Trophoblast cell (in vitro differentiated cells and primary cell): Measurements from ENCODE around the gene NRXN3.

Experiments used
- DNase-seq, 2 donors: peaks; one replicate each; pipeline ENCODE4 v3.0.0-alpha.2; 2016
- H2AFZ ChIP-seq: 2 replicates; pipeline ENCODE4 v1.6.1; 2013; ENCODE audit warnings: low read length, moderate library complexity, mild to moderate bottlenecking; ENCODE audit not compliant: insufficient read depth, poor library complexity
- H2AK5ac ChIP-seq: 2 replicates; pipeline ENCODE4 v1.6.1; 2013; ENCODE audit warnings: mild to moderate bottlenecking, low read length
- H2BK120ac ChIP-seq: 2 replicates; pipeline ENCODE4 v1.6.1; 2013; ENCODE audit warnings: low read length, mild to moderate bottlenecking, moderate library complexity; ENCODE audit not compliant: insufficient read depth, poor library complexity
- H2BK12ac ChIP-seq: 2 replicates; pipeline ENCODE4 v1.6.1; 2013; ENCODE audit warnings: mild to moderate bottlenecking, low read length, moderate library complexity
- H2BK5ac ChIP-seq: 2 replicates; pipeline ENCODE4 v1.6.1; 2013; ENCODE audit warnings: low read length, low read depth, moderate library complexity, mild to moderate bottlenecking; ENCODE audit not compliant: poor library complexity
- H3K14ac ChIP-seq: 2 replicates; pipeline ENCODE4 v1.6.1; 2013; ENCODE audit warnings: mild to moderate bottlenecking, low read length
- H3K18ac ChIP-seq: 2 replicates; pipeline ENCODE4 v1.6.1; 2013; ENCODE audit warnings: mild to moderate bottlenecking, low read length
- H3K23ac ChIP-seq: 2 replicates; pipeline ENCODE4 v1.6.1; 2013; ENCODE audit warnings: low read length
- H3K27ac ChIP-seq: 2 replicates; pipeline ENCODE4 v1.5.1; 2013; ENCODE audit warnings: low read depth, mild to moderate bottlenecking, inconsistent platforms, low read length, moderate library complexity
- H3K27me3 ChIP-seq: 2 replicates; pipeline ENCODE4 v1.6.1; 2013; ENCODE audit warnings: inconsistent platforms, mild to moderate bottlenecking, low read length, moderate library complexity; ENCODE audit not compliant: insufficient read depth
- H3K36me3 ChIP-seq, 2 experiments: 1 replicate in 1 of 2; 2 replicates in 1 of 2; pipeline ENCODE4 v1.6.1; 2013; ENCODE audit warnings: low read length in 2 of 2, mild to moderate bottlenecking in 2 of 2, moderate library complexity in 1 of 2; ENCODE audit not compliant: insufficient read depth in 2 of 2, control insufficient read depth in 1 of 2
- H3K4ac ChIP-seq: 2 replicates; pipeline ENCODE4 v1.6.1; 2013; ENCODE audit warnings: low read depth, mild to moderate bottlenecking, low read length, moderate library complexity
- H3K4me1 ChIP-seq, 2 experiments: 1 replicate in 1 of 2; 2 replicates in 1 of 2; pipeline ENCODE4 v1.6.1; 2013; ENCODE audit warnings: low read length in 2 of 2, mild to moderate bottlenecking in 2 of 2, moderate library complexity in 1 of 2; ENCODE audit not compliant: insufficient read depth in 2 of 2, control insufficient read depth in 1 of 2
- H3K4me2 ChIP-seq: 2 replicates; pipeline ENCODE4 v1.6.1; 2013; ENCODE audit warnings: inconsistent platforms, mild to moderate bottlenecking, low read length, moderate library complexity
- H3K4me3 ChIP-seq: 2 replicates; pipeline ENCODE4 v1.5.1; 2013; ENCODE audit warnings: mild to moderate bottlenecking, low read depth, low read length, inconsistent platforms
- H3K79me1 ChIP-seq: one replicate; pipeline ENCODE4 v1.6.1; 2013; ENCODE audit warnings: low read length
- H3K79me2 ChIP-seq: 2 replicates; pipeline ENCODE4 v1.6.1; 2013; ENCODE audit warnings: low read length, mild to moderate bottlenecking; ENCODE audit not compliant: control insufficient read depth, insufficient read depth, poor library complexity
- H3K9ac ChIP-seq: 2 replicates; pipeline ENCODE4 v1.6.1; 2013; ENCODE audit warnings: mild to moderate bottlenecking, low read length
- H3K9me3 ChIP-seq: 2 replicates; pipeline ENCODE4 v1.6.1; 2013; ENCODE audit warnings: low read depth, mild to moderate bottlenecking, control low read depth, inconsistent platforms, low read length; ENCODE audit not compliant: insufficient read depth
- H4K12ac ChIP-seq: 2 replicates; pipeline ENCODE4 v1.6.1; 2013; ENCODE audit warnings: low read depth, mild to moderate bottlenecking, low read length, moderate library complexity
- H4K8ac ChIP-seq: 2 replicates; pipeline ENCODE4 v1.6.1; 2013; ENCODE audit warnings: low read depth, mild to moderate bottlenecking, low read length, moderate library complexity
- H4K91ac ChIP-seq: one replicate; pipeline ENCODE4 v1.6.1; 2013; ENCODE audit warnings: low read depth, mild to moderate bottlenecking, low read length, moderate library complexity
- WGBS: extraction: QIAGEN DNeasy Blood & Tissue Kit; methylation state at CpG from one replicate; pipeline ENCODE4 v1.1.7; 2013; ENCODE audit warnings: missing lambda C conversion rate; ENCODE audit not compliant: insufficient read length, insufficient coverage; ENCODE audit errors: extremely low coverage; 5-methylcytosine and 5-hydroxymethylcytosine counted together

The NRXN3 gene

DNA sequence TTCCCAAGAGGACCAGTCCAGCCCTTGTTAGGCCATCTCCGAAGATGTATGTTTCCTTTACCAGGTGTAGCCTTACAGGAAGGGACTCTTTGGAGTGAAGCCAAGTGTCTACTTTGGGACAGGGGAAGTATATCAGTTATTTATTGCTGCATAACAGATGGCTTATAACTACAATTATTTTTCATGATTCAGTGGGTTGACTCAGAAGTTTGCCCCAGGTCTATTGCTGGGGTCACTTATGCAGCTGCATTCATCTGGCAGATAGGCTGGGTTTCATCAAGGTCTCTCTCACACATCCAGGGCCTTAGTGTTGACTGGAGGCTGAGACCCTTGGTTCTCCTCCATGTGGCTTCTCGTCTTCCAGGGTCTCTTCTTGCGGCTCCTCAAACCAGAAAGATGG, 170.1 kb downstream of the NRXN3 start:
- Histone ChIP-seq H3K27me3 (no peaks in the 10 kb centered on the region), H2BK120ac (no peak overlapping the region), H3K4ac (no peak overlapping the region), H4K91ac (no peak overlapping the region), H3K4me3 (no peak overlapping the region), H3K36me3 (no peaks in the 10 kb centered on the region), H2BK5ac (no peak overlapping the region), H3K14ac (no peak overlapping the region), H2AFZ (no peak overlapping the region), H3K79me1 (no peaks in the 10 kb centered on the region), H3K9me3 (no peaks in the 10 kb centered on the region), H3K9ac (no peak overlapping the region), H2AK5ac (no peak overlapping the region), H4K8ac (no peak overlapping the region), H3K4me2 (no peak overlapping the region), H3K27ac (no peak overlapping the region), H4K12ac (no peak overlapping the region), H3K23ac (no peak overlapping the region), H3K4me1 (no peaks in the 10 kb centered on the region), H3K79me2 (no peaks in the 10 kb centered on the region), H3K18ac (no peak overlapping the region), H2BK12ac (no peak overlapping the region)
- DNase-seq, result no peak
- no CpG with 5 or more reads among the region's 3 CpGs for WGBS

- no peaks in the 10 kb centered on the region for H3K9me3 ChIP-seq
- no peak overlapping the region for H3K27ac ChIP-seq
- no peaks in the 10 kb centered on the region for H3K27me3 ChIP-seq
- H4K91ac ChIP-seq, result no peak overlapping the region
- no peak overlapping the region for H4K8ac ChIP-seq
- no peak overlapping the region for H3K23ac ChIP-seq
- H3K18ac ChIP-seq, result no peak overlapping the region
- no peaks in the 10 kb centered on the region for H3K36me3 ChIP-seq
- WGBS, result no CpG with 5 or more reads among the region's 3 CpGs
- no peak overlapping the region for H2AFZ ChIP-seq
- H4K12ac ChIP-seq, result no peak overlapping the region
- H3K14ac ChIP-seq, result no peak overlapping the region
- no peaks in the 10 kb centered on the region for H3K79me1 ChIP-seq
- no peak overlapping the region for H3K4me3 ChIP-seq
- no peaks in the 10 kb centered on the region for H3K79me2 ChIP-seq
- no peak overlapping the region for H2BK5ac ChIP-seq
- H3K4me1 ChIP-seq, result no peaks in the 10 kb centered on the region
- H3K9ac ChIP-seq, result no peak overlapping the region
- H2BK120ac ChIP-seq, result no peak overlapping the region
- no peak overlapping the region for H2AK5ac ChIP-seq
- H3K4me2 ChIP-seq, result no peak overlapping the region
- no peak for DNase-seq
- no peak overlapping the region for H3K4ac ChIP-seq
- no peak overlapping the region for H2BK12ac ChIP-seq
Measured at GRCh38 chr14:78341827-78342389, 171.7 kb downstream of the NRXN3 start.

- WGBS, result no CpG with 5 or more reads among the region's 1 CpG
- no peak overlapping the region for H4K91ac ChIP-seq
- no peak overlapping the region for H3K4me3 ChIP-seq
- H2AK5ac ChIP-seq, result no peak overlapping the region
- H3K14ac ChIP-seq, result no peak overlapping the region
- H4K12ac ChIP-seq, result no peak overlapping the region
- no peak overlapping the region for H2AFZ ChIP-seq
- H3K27ac ChIP-seq, result no peak overlapping the region
- no peak overlapping the region for H3K9ac ChIP-seq
- H2BK12ac ChIP-seq, result no peak overlapping the region
- no peak overlapping the region for H2BK120ac ChIP-seq
- no peaks in the 10 kb centered on the region for H3K27me3 ChIP-seq
- H3K36me3 ChIP-seq, result no peaks in the 10 kb centered on the region
- no peak overlapping the region for H3K4me2 ChIP-seq
- no peaks in the 10 kb centered on the region for H3K79me1 ChIP-seq
- no peak overlapping the region for H3K4ac ChIP-seq
- H2BK5ac ChIP-seq, result no peak overlapping the region
- H3K18ac ChIP-seq, result no peak overlapping the region
- no peaks in the 10 kb centered on the region for H3K9me3 ChIP-seq
- H3K79me2 ChIP-seq, result no peaks in the 10 kb centered on the region
- no peak overlapping the region for H3K23ac ChIP-seq
- no peak for DNase-seq
- no peak overlapping the region for H4K8ac ChIP-seq
- H3K4me1 ChIP-seq, result no peaks in the 10 kb centered on the region
Measured at GRCh38 chr14:78342879-78343278, 172.7 kb downstream of the NRXN3 start.

- H2AFZ ChIP-seq, result no peak overlapping the region
- H3K9ac ChIP-seq, result no peak overlapping the region
- no peaks in the 10 kb centered on the region for H3K9me3 ChIP-seq
- no peaks in the 10 kb centered on the region for H3K36me3 ChIP-seq
- no peak overlapping the region for H3K18ac ChIP-seq
- H3K4me1 ChIP-seq, result no peaks in the 10 kb centered on the region
- no peak overlapping the region for H3K23ac ChIP-seq
- H3K4me2 ChIP-seq, result no peak overlapping the region
- no peak overlapping the region for H4K12ac ChIP-seq
- WGBS, result no CpG with 5 or more reads among the region's 4 CpGs
- no peak overlapping the region for H3K14ac ChIP-seq
- no peak overlapping the region for H2BK5ac ChIP-seq
- no peak overlapping the region for H4K91ac ChIP-seq
- no peak for DNase-seq
- H3K4ac ChIP-seq, result no peak overlapping the region
- H2BK120ac ChIP-seq, result no peak overlapping the region
- no peak overlapping the region for H2AK5ac ChIP-seq
- H3K79me1 ChIP-seq, result no peaks in the 10 kb centered on the region
- H3K27me3 ChIP-seq, result no peaks in the 10 kb centered on the region
- no peak overlapping the region for H4K8ac ChIP-seq
- no peak overlapping the region for H3K4me3 ChIP-seq
- H3K79me2 ChIP-seq, result no peaks in the 10 kb centered on the region
- H2BK12ac ChIP-seq, result no peak overlapping the region
- no peak overlapping the region for H3K27ac ChIP-seq
Measured at GRCh38 chr14:78344290-78344689, 174.1 kb downstream of the NRXN3 start.
